Erythroblast (primary cell): ENCODE measurements around the gene SUGT1.
A peak's percentile ranks its signal among the peaks of the same experiment; 100 is the strongest.

Experiments used
- GATA1 ChIP-seq: IDR thresholded peaks from 2 replicates; pipeline ENCODE4 v1.6.1; 2011; ENCODE audit warnings: low read depth, mild to moderate bottlenecking, control low read depth, low read length, moderate library complexity
- POLR2A ChIP-seq: IDR thresholded peaks from 2 replicates; pipeline ENCODE4 v1.6.1; 2011; ENCODE audit warnings: mild to moderate bottlenecking, low read length

DNA sequence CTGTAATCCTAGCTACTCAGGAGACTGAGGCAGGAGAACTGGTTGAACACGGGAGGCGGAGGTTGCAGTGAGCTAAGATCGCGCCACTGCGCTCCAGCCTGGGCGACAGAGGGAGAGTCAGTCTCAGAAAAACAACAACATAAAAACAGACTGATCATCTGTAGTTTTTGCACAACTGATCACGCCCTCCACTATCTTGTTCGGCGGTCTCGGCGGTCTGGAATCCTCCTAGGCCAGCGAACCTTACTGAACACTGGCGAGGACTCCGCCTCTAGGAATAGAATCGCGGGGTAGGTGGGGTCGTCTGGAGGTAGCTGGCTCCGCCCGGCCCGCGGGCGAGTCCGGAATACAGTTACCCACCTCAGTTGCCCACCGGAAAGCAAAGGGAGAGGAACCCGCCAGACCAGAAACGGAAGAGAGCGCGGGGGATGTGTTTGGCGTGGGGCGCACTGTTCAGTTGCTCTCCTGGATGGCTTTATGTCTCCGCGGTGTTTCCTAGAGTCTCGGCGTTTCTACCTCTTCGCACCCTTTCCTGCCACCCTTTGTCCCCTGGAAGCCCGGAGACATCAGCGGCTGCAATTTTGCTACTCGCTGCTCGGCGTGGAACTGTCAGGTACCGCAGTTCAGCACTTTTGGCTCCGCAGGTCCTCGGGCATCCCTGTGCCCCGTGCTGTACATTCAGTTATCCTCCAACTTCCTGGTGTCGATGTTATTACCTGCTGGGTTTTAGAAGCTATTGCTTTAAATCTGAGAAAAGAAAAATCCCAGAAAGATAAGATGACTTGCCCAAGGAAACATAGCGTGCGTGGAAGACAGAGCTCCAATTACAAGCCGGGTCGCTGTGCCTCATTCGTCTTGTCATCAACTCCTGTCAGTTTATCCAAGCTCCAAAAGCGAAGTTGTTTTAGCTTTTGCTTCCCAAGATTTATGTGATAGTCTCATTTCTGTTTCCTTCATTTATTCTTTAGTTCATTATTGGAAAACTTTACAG is 35.3 kb upstream of the SUGT1 start:
- peak; percentile 78 for TF ChIP-seq POLR2A
- TF ChIP-seq GATA1 = no peak
